ENCODE results near the gene HIVEP3. TPM values are rescaled to one million over a fixed set of nuclear protein-coding genes. Genes with fewer than 3 reads are reported as not detected.

The HIVEP3 gene
- total RNA-seq, 1 experiment from 2014 or later = 0.55 TPM

- POLR2A ChIA-PET = no interaction called here
- Mint-ChIP-seq H3K4me3 (no peak overlapping the region), H3K27me3 (ENCODE audit: low read depth) (peaks cover 30% of the 10 kb centered on the region)
Observed at GRCh38 chr1:41656068-41656467, 262.7 kb downstream of the HIVEP3 start.

GRCh38 chr1:41655632-41656031 is 263.1 kb downstream of the HIVEP3 start:
- DNase-seq (ENCODE audit: low spot score) (no peak), ATAC-seq (no peak)
- Mint-ChIP-seq H3K27me3 (ENCODE audit: low read depth) (peaks cover 26% of the 10 kb centered on the region), H3K9me3 (no peaks in the 10 kb centered on the region), H3K4me3 (no peak overlapping the region), H3K4me1 (peaks cover 21% of the 10 kb centered on the region), H3K36me3 (no peaks in the 10 kb centered on the region), H3K27ac (no peak overlapping the region)
- ChIA-PET POLR2A (no interaction called here), CTCF (interaction anchor here (0.6 to 1.1 kb wide), 2 partner anchors 142 to 164 kb away, joined by 3 to 4 read pairs; no protein-coding TSS in a partner anchor)
- no peak for TF ChIP-seq CREM (CRISPR knock-in tag; IDR thresholded peaks at IDR 0.05)
- TF ChIP-seq RELA (CRISPR knock-in tag; IDR thresholded peaks at IDR 0.05; ENCODE audit: borderline replicate concordance) = no peak
- no peak for TF ChIP-seq ZNF121 (CRISPR knock-in tag; IDR thresholded peaks at IDR 0.05)
- TF ChIP-seq E2F1 (CRISPR knock-in tag; IDR thresholded peaks at IDR 0.05) = no peak
- no peak for TF ChIP-seq NFATC4 (CRISPR knock-in tag; IDR thresholded peaks at IDR 0.05)
- TF ChIP-seq CDX4 (CRISPR knock-in tag; IDR thresholded peaks at IDR 0.05; ENCODE audit: borderline replicate concordance) = no peak
- no peak for TF ChIP-seq ZNF138 (CRISPR knock-in tag; conservative IDR thresholded peaks at IDR 0.05)
- TF ChIP-seq JAZF1 (CRISPR knock-in tag; IDR thresholded peaks at IDR 0.05) = no peak
- no peak for TF ChIP-seq MXD4 (CRISPR knock-in tag; IDR thresholded peaks at IDR 0.05; ENCODE audit: borderline replicate concordance)
- TF ChIP-seq OVOL2 (CRISPR knock-in tag; IDR thresholded peaks at IDR 0.05; ENCODE audit: borderline replicate concordance) = no peak
- TF ChIP-seq, protein P1, sequence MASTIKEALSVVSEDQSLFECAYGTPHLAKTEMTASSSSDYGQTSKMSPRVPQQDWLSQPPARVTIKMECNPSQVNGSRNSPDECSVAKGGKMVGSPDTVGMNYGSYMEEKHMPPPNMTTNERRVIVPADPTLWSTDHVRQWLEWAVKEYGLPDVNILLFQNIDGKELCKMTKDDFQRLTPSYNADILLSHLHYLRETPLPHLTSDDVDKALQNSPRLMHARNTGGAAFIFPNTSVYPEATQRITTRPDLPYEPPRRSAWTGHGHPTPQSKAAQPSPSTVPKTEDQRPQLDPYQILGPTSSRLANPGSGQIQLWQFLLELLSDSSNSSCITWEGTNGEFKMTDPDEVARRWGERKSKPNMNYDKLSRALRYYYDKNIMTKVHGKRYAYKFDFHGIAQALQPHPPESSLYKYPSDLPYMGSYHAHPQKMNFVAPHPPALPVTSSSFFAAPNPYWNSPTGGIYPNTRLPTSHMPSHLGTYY (CRISPR knock-in tag; IDR thresholded peaks at IDR 0.05) = no peak
- TF ChIP-seq ZNF671 (CRISPR knock-in tag; IDR thresholded peaks at IDR 0.05) = no peak
- no peak for TF ChIP-seq NFE2L1 (CRISPR knock-in tag; IDR thresholded peaks at IDR 0.05)
- no peak for TF ChIP-seq MYBL2 (CRISPR knock-in tag; IDR thresholded peaks at IDR 0.05)
- TF ChIP-seq PRRX2 (CRISPR knock-in tag; IDR thresholded peaks at IDR 0.05) = no peak
- TF ChIP-seq, protein P2, sequence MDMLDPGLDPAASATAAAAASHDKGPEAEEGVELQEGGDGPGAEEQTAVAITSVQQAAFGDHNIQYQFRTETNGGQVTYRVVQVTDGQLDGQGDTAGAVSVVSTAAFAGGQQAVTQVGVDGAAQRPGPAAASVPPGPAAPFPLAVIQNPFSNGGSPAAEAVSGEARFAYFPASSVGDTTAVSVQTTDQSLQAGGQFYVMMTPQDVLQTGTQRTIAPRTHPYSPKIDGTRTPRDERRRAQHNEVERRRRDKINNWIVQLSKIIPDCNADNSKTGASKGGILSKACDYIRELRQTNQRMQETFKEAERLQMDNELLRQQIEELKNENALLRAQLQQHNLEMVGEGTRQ (CRISPR knock-in tag; IDR thresholded peaks at IDR 0.05) = no peak
- no peak for TF ChIP-seq ETV6 (CRISPR knock-in tag; IDR thresholded peaks at IDR 0.05)
- TF ChIP-seq ATF1 (CRISPR knock-in tag; IDR thresholded peaks at IDR 0.05) = no peak

More at GRCh38 chr1:41656068-41656467, 262.7 kb downstream of the HIVEP3 start:
- CTCF ChIA-PET = interaction anchor here (0.6 to 1.1 kb wide), 2 partner anchors 143 to 172 kb away, joined by 3 to 6 read pairs; partner anchors contain the start of gene EDN2
- no peaks in the 10 kb centered on the region for H3K9me3 Mint-ChIP-seq
- no peaks in the 10 kb centered on the region for H3K36me3 Mint-ChIP-seq
- H3K4me1 Mint-ChIP-seq = peaks cover 21% of the 10 kb centered on the region
- 0 out of 2 replicates have a peak overlapping the region, but pooled peaks have one; percentile 13 for H3K27ac Mint-ChIP-seq
- no peak for ATAC-seq
- DNase-seq (ENCODE audit: low spot score) = no peak
- TF ChIP-seq, protein P1 (CRISPR knock-in tag; IDR thresholded peaks at IDR 0.05) = no peak
- TF ChIP-seq FOXP1 (CRISPR knock-in tag; IDR thresholded peaks at IDR 0.05; ENCODE audit: borderline replicate concordance) = no peak

Data from WTC11 (cell line).